Motor neuron (in vitro differentiated cells): ENCODE results near the gene RFX2. TPM values are rescaled to one million over a fixed set of nuclear protein-coding genes. Genes with fewer than 3 reads are reported as not detected.
"Not testable (repeated sequence)": the region's sequence is repeated elsewhere in the genome, so short reads cannot be mapped to it uniquely, and the experiment has no call there.

Experiments used
- ATAC-seq, 8 experiments: fragments of 200-7000 bp; cut with Tn5 transposase; replicated peaks in 6 of 8; 2 replicates each; pipeline ENCODE4 v1.8.0; 2021; ENCODE audit warnings: mild to moderate bottlenecking in 8 of 8, moderate library complexity in 8 of 8
- H3K27ac ChIP-seq, 2 donors: fragments of 250-450 bp; sonication (Bioruptor Pico); 2 replicates each; pipeline ENCODE4 v1.9.0; 2021; ENCODE audit warnings: antibody characterized with exemption in 2 of 2, mild to moderate bottlenecking in 2 of 2, moderate library complexity in 1 of 2
- H3K4me1 ChIP-seq, 2 donors: fragments of 250-450 bp; sonication (Bioruptor Pico); replicated peaks in 1 of 2; 2 replicates each; pipeline ENCODE4 v1.6.1; 2021; ENCODE audit warnings: antibody characterized with exemption in 2 of 2, mild to moderate bottlenecking in 2 of 2, moderate library complexity in 1 of 2
- H3K4me3 ChIP-seq, 5 donors: fragments of 250-450 bp; sonication (Bioruptor Pico); 2 replicates each; pipeline ENCODE4 v1.9.0; 2021; ENCODE audit warnings: antibody characterized with exemption in 5 of 5, mild to moderate bottlenecking in 5 of 5, moderate library complexity in 4 of 5
- WGBS, 10 experiments: fragments of 450-650 bp; shearing (Covaris generic); methylation state at CpG; one replicate each; pipeline ENCODE4 v1.0.0; 2022; 5-methylcytosine and 5-hydroxymethylcytosine counted together
- in situ Hi-C, 9 experiments: fragments of 400-800 bp; cut with MboI; loops; one replicate each; pipeline ENCODE4 v1.15.0; 2021; ENCODE audit warnings: low sequenced_read_pairs in 9 of 9, low pct_unique_long_range_greater_than_20kb in 2 of 9; ENCODE audit not compliant: unreplicated experiment in 9 of 9
- total RNA-seq, 8 experiments: library from RNA; unstranded; fragments of 300-600 nt; gene quantifications; 2 replicates each; pipeline versions ENCODE4 v1.2.3 to v1.2.4, GENCODE V29; 2022

The RFX2 gene
- total RNA-seq, 8 experiments from 2014 or later, result 1.4 to 23.2 (median 7.4) TPM

DNA sequence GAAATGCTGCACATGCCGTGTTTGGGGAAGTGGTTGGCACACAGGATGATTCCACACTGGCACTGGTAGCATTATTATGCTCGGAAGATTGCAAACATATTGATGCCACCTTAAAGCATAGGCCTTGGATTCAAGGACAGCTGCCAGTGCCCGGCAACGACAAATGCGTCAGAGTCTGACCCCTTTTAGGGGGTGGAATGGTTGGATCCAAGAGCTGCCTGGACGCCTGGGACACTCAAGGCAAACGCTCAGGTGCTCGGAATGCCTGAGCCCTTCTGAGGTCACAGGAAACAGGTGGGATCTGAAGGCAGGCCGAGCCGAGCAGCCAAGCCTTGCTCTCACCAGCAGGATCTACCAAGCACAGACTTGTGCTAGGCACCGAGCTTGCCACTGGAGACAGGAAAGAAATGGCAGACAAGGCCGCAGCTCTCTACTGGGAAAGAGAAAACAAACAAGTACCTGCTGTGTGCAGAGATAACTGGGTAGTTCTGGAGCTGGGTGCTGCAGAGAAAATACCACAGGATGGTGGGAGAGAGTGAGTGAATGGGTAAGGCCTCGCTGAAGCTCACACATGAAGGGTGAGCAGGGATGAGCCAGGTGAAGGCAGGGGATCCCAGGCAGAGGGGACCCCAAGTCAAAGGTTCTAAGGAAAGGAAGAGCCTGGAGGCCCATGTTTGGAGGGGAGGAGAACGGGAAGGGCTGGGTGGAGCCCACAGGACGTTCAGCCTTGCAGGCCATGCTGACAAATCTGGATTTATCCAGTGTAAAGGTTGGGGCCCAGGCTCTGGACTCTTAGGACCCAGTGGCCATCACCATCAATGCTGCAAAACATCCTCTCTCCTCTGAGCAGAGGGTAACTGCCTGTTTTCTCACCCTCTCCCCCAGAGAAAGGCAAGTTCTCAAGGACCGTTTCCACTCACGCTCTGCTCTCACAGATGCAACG lies 141.6 kb downstream of the RFX2 start:
- peak in 6 of 8 experiments; percentile 17 to 53 (median 40) for ATAC-seq
- in situ Hi-C loops, result no loop called here
- no peak overlapping the region for H3K4me3 ChIP-seq
- H3K4me1 ChIP-seq, result peaks cover 29 to 40% of the 10 kb centered on the region in 2 donors
- H3K27ac ChIP-seq, result peak overlapping the region in 1 of 2 donors; percentile 27
- 39 to 93% (median 71%) methylated on average over 2 to 9 of the region's 18 CpGs; no CpG with 5 or more reads in 4 of the 10 experiments for WGBS, 10 experiments

DNA sequence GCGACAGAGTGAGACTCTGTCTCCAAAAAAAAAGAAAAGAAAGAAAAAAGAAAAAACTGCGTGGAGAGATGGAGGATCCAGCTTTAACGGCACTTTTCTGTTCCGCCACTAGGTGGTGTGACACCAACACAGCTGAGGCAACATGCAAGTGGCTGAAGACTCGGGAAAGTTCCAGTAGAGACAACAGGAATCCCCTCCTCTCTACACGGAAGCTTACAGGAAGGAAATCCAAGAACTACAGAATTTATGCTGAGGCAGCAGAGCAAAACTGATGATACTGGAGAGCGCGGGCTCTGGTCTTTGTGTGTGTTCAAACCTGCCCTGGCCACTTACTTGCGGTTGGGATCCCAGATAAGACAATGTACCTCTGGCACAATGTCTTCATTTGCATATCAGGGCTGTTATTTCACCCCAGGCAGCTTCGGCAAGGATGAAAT lies 142.3 kb downstream of the RFX2 start:
- in situ Hi-C loops, result no loop called here
- Histone ChIP-seq H3K4me3 (no peak overlapping the region), H3K4me1 (peaks cover 29 to 41% of the 10 kb centered on the region in 2 donors), H3K27ac (peak overlapping the region in 1 of 2 donors; percentile 27)
- ATAC-seq, result peak; percentile 60 to 93 (median 76)
- WGBS, 10 experiments, result 7 to 60% (median 17%) methylated on average over 1 to 10 of the region's 10 CpGs; no CpG with 5 or more reads in 4 of the 10 experiments

DNA sequence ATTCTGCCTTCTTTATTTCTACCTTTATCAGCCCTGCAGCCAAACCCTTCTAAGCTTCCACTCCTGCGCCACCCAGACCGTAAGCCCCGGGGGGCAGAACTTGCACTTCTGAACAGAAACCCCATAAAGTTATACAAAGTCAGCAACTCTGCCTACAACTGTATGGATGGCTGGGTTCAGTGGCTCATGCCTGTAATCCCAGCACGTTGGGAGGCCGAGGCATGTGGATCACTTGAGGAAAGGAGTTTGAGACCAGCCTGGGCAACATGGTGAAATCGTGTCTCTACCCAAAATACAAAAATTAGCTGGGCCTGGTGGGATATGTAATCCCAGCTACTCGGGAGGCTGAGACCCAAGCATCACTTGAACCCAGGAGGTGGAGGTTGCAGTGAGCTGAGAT lies 142.7 kb downstream of the RFX2 start:
- H3K27ac ChIP-seq, result no peak overlapping the region
- ATAC-seq, result no peak
- in situ Hi-C loops, result no loop called here
- peaks cover 31 to 45% of the 10 kb centered on the region in 2 donors for H3K4me1 ChIP-seq
- WGBS, 10 experiments, result 50 to 100% (median 59%) methylated on average over 1 to 7 of the region's 7 CpGs; no CpG with 5 or more reads in 2 of the 10 experiments
- no peak overlapping the region for H3K4me3 ChIP-seq

DNA sequence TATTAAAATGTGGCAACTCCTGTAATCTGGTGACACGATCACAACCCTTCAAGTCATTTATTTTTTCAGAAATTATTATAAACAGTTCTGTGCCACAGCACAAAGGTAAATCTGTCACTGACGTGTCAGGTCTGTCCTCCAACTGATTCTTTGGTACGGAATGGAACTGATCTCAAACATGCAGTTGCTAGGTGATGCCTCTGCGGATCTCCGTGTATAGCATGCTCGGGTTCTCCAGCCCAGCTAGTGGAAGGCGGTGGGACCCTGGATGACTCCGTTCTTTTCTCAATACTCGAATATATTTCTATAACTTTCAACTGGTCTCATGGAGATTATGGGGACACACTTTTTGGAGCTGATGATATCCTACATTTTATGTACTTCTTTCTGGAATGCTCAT lies 143.4 kb downstream of the RFX2 start:
- in situ Hi-C loops, result no loop called here
- ATAC-seq, result peak in 1 of 8 experiments; percentile 28
- H3K4me1 ChIP-seq, result peaks cover 37 to 52% of the 10 kb centered on the region in 2 donors
- no peak overlapping the region for H3K27ac ChIP-seq
- H3K4me3 ChIP-seq, result no peak overlapping the region
- WGBS, 10 experiments, result 61 to 87% (median 83%) methylated on average over 1 to 9 of the region's 9 CpGs; no CpG with 5 or more reads in 2 of the 10 experiments

DNA sequence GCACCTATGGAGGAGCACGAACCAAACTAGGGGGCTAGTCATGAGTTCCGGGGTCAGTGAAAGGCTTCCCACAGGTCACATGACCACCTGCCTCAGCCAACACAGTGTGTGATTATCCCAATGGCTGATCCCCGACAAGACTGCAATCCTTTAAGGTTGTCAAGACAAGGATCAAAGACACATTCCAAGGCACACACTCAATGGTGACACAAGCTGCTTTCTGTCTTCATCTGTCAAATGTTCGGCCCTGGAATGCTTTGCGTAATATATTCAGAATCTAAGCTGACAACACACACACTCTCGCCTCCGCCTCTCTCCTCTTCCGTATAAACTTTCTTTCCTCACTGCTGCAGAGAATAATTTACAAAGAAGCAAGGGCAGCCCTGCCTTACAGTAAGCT lies 144.1 kb downstream of the RFX2 start:
- in situ Hi-C loops, result no loop called here
- ATAC-seq, result peak in 3 of 8 experiments; percentile 44 to 77 (median 71)
- H3K4me3 ChIP-seq, result no peak overlapping the region
- 34 to 65% (median 45%) methylated on average over 1 to 6 of the region's 8 CpGs; no CpG with 5 or more reads in 2 of the 10 experiments for WGBS, 10 experiments
- H3K27ac ChIP-seq, result no peak overlapping the region
- H3K4me1 ChIP-seq, result peaks cover 37 to 59% of the 10 kb centered on the region in 2 donors

DNA sequence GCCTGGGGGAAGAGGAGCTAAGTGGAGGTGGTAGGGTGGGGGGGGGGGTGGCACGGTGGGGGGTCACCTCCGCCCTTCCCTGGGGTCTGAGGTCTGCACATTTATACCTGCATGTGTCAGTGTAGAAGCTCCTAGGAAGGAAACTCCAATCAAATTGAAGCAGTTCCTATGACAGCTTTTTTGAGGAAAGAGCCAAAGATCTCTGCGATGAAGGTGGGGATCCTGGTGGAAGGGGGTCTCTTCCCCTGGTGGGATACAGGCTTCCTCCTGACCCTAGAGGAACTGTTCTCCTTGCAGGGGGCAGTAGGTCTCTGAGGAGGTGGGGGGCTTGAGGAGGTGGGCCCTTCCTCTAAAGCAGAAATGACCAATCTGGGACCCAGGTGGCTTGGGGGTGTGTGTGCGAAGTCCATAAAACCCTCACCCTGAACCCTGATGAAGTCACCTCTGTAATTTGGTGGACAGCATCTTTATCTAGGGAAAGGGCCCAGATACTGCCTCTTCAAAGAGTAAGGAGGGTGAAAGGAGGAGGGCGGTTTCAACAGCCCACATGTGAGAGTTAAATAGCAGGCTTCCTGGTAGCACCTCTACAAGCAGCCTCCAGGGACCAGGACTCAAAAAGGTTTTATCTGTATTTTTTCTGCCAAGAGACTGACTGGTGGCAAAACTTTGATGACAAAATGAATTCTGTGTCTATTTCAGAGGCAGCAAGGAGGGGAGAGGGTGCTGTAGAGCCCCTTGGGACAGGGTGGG lies 145.3 kb downstream of the RFX2 start:
- ATAC-seq, result no peak
- Histone ChIP-seq H3K27ac (no peak overlapping the region), H3K4me1 (peaks cover 48 to 70% of the 10 kb centered on the region in 2 donors), H3K4me3 (no peak overlapping the region)
- 92 to 100% methylated on average over 1 to 2 of the region's 5 CpGs; no CpG with 5 or more reads in 8 of the 10 experiments for WGBS, 10 experiments
- in situ Hi-C loops, result no loop called here

DNA sequence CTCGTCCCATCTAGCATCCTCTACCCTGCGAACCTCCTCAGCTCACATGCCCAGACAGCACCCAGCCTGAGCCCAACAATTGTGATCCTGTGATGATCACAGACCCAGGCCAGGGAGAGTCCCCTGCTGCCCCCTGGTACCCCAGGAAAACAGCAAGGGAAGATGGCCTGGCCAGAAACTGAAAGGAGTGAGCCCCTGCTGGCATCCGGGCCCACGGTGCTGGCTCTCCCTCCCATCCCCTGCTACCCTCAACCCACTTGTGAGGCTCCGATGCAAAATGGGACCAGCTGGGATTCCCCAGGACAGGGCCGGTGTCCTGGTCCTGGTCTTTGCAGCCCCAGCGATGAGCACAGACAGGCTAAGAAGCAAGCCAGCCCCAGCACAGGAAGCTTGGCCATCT lies 146.4 kb downstream of the RFX2 start:
- ATAC-seq, result no peak
- Histone ChIP-seq H3K27ac (no peak overlapping the region), H3K4me1 (peaks cover 51 to 66% of the 10 kb centered on the region in 2 donors), H3K4me3 (no peak overlapping the region)
- WGBS, 10 experiments, result 90 to 100% (median 100%) methylated on average over 1 to 3 of the region's 7 CpGs; no CpG with 5 or more reads in 6 of the 10 experiments
- in situ Hi-C loops, result no loop called here

DNA sequence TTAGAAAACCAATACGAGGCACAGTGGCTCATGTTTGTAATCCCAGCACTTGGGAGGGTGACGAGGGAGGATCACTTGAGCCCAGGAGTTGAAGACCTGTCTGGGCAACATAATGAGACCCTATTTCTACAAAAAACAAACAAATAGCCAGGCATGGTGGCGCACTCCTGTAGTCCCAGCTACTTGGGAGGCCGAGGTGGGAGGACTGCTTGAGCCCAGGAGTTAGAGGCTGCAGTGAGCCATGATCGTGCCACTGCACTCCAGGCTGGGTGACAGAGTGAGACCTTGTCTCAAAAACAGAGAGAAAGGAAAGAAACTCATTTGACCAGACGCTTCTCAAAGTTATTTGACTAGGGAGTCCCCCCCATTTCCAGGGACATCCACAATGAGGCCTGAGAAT lies 147.0 kb downstream of the RFX2 start:
- H3K27ac ChIP-seq, in situ Hi-C loops, H3K4me3 ChIP-seq, ATAC-seq: not testable (repeated sequence)
- WGBS, 10 experiments, result 83 to 100% (median 95%) methylated on average over 1 to 6 of the region's 6 CpGs; no CpG with 5 or more reads in 4 of the 10 experiments
- H3K4me1 ChIP-seq, result peaks cover 51 to 63% of the 10 kb centered on the region in 2 donors

DNA sequence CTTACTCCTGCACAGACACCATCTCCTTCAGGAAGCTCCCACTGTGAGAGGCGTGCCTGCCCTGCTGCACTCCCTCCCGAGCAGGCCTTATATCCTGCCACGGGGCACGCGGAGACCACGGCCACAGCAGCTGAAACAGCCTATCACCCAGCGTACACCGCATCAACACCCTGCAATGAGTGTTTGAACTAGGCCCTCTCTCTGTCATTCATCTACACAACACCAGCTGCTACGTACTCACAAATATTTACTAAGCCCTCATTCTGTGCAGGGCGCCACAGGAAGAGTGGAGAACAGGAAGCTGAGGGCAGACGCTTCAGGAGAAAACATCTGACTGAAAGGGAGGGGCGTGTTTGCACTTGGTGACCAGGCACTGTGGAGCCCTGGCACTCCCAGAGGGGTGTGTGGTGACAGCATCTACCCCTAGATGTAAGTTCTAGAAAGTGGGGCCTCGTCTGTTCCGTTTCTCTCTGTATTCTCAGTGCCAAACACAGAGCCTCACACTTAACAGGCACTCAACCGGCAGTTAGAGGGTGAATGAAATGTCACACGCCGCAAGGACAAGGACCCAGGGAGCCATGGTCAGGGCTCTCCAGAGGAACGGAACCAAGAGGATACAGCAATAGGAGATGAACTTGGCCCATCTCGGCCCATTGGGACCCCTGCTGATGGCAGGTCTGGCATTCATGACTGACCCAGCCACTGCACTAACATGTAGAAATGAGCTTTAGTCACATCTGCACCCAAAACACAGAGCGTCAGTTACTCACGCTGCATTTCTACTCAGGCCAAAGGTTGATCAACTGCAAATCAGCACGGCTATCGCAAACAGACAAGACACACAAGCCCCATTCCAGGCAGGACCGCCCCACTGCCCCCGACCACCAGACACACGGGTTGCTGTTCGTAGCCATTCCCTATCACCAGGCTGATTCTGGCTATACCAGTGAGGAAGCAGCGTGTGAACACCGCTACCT lies 148.0 kb downstream of the RFX2 start:
- ATAC-seq, result peak; percentile 25 to 87 (median 76)
- Histone ChIP-seq H3K4me3 (no peak overlapping the region), H3K27ac (peak overlapping the region in 1 of 2 donors; percentile 62), H3K4me1 (peaks cover 54 to 57% of the 10 kb centered on the region in 2 donors)
- WGBS, 10 experiments, result 39 to 94% (median 62%) methylated on average over 1 to 19 of the region's 29 CpGs; no CpG with 5 or more reads in 4 of the 10 experiments
- in situ Hi-C loops, result no loop called here

DNA sequence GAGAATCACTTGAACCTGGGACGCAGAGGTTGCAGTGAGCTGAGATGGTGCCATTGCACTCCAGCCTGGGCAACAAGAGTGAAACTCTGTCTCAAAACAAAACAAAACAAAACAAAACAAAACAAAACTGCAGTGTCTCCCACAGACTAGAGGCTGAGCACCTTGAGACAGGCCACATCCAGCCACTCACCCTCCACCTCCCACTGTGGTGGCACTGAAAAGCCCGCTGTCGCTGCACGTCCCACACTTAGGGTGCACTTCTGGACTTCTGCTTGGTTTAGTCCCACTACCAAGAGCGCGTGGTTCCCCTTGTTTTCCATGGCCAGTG lies 148.7 kb downstream of the RFX2 start:
- in situ Hi-C loops, ATAC-seq, H3K4me3 ChIP-seq: not testable (repeated sequence)
- Histone ChIP-seq H3K4me1 (peaks cover 52% of the 10 kb centered on the region in 2 donors), H3K27ac (peak overlapping the region in 1 of 2 donors; percentile 62)
- WGBS, 10 experiments, result 60 to 100% (median 92%) methylated on average over 1 to 2 of the region's 6 CpGs; no CpG with 5 or more reads in 5 of the 10 experiments

DNA sequence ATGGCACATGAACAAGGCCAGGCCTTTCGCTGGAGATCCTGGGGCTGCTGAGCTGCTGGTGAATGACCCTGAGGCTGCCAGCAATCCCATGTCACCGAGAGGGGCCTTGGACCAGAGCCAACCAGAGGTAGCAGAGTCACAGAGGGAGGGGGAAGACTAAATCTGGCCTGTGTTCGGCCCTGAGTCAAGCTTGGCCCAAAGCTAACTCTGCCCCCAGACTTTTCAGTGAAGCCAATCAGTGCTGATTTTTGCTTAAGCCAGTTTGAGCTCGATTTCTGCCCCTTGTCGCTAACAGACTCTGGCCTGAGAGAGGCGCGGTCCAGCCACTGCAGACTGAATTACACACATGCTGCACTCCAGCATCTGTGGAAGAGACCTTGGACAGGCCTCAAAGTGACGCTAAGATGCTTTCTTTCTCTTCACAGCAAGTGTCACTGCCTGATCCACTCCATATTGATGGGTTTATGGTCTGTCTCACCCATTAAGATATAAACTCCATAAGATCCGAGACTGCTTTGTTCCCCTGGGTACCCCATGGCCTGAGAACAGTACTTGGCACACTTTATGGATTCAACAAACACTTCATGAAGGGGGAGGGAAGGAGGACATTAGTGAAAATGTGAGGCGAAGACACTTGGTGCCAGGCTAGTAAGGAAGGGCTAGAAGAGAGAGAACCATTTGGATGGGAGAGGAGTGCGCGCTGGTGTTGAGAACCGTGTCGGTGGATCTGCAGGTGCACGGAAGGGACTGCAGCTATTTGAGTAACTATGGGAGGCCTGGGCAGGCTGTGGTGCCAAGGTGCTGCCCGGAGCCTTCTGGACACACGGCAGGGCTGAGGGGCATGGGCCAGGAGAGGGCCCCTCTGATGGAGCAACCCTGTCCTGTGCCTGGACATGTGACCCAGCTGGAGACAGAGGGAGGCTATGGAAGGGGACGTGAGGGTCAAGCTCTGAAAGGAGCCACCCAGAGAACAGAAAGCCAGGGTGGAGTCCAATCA lies 150.0 kb downstream of the RFX2 start:
- in situ Hi-C loops, result no loop called here
- ATAC-seq, result peak in 7 of 8 experiments; percentile 5 to 55 (median 34)
- 24 to 95% (median 74%) methylated on average over 2 to 12 of the region's 18 CpGs for WGBS, 10 experiments
- H3K4me1 ChIP-seq, result peaks cover 48 to 50% of the 10 kb centered on the region in 2 donors
- H3K27ac ChIP-seq, result peak overlapping the region; percentile 48 to 62
- no peak overlapping the region for H3K4me3 ChIP-seq
